ENCODE measurements around the gene JADE2. TPM values are rescaled to one million over a fixed set of nuclear protein-coding genes. Genes with fewer than 3 reads are reported as not detected.

JADE2 gene
- total and polyA plus RNA-seq, 2 of the 8 experiments (the other 6 are each of a cell fraction or from before 2014, with no cell fraction given): 19.2 to 55.8 TPM

DNA sequence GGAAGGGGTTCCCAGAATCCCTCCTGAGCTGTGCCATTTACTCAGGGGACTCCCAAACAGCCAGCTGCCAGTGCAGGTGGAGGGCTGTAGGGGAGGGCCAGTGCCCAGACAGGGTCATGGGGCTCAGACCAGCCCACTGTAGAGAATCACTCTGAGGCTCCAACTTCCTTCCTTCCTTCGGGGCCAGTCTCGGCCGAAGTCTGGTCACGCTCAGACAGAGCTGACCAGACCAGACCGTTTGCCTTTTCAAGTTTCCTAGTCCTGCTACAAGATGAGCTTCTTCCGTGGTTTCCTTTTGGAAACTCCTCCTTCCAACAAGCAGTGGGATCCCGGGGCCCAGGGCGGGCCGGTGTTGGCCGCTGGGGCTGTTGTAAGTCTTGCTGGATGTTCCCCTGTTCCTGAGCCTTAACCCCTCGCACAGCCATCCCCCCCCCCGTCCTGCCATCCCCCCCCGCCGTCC lies 54.6 kb downstream of the JADE2 start:
- no peak overlapping the region for H2BK12ac ChIP-seq (ENCODE audit: low read depth, low read length)
- no peak for FAIRE-seq
- no peaks in the 10 kb centered on the region; the same call in 1 of the 2 replicates for H3K79me1 ChIP-seq (ENCODE audit: low read depth, low read length)
- H2BK15ac ChIP-seq (ENCODE audit: low read length): no peak overlapping the region
- H2BK5ac ChIP-seq (ENCODE audit: low read depth, low read length): no peak overlapping the region
- no peaks in the 10 kb centered on the region for H3K23me2 ChIP-seq (ENCODE audit: low read depth, low read length)
- H3K4ac ChIP-seq (replicated peaks; ENCODE audit: insufficient read length, low read depth, low read length): no peak overlapping the region
- no peak overlapping the region for H3K56ac ChIP-seq (replicated peaks; ENCODE audit: insufficient read length, low read depth, low read length)
- POLR2A ChIA-PET (ENCODE audit: partially characterized antibody): no interaction called here
- no peak overlapping the region for H2BK20ac ChIP-seq (ENCODE audit: low read length)
- no peak overlapping the region for H4K8ac ChIP-seq (ENCODE audit: extremely low read depth, insufficient read depth, low read length)
- no peaks in the 10 kb centered on the region for H3K27me3 ChIP-seq (replicated peaks in 1 of 4; ENCODE audit: control insufficient read depth in 3 of 4, extremely low read depth in 1 of 4, insufficient read depth in 3 of 4, low read length in 3 of 4)
- no peak overlapping the region for H4K5ac ChIP-seq (ENCODE audit: insufficient read length, low read depth, low read length)
- no peak overlapping the region for H3K4me2 ChIP-seq (ENCODE audit: insufficient read depth in 1 of 2, low read depth in 2 of 2, low read length in 2 of 2)
- H3K4me3 ChIP-seq (ENCODE audit: extremely low read depth in 1 of 4, insufficient read depth in 2 of 4, low read depth in 3 of 4, low read length in 4 of 4): no peak overlapping the region
- no peak overlapping the region for H2BK120ac ChIP-seq (replicated peaks; ENCODE audit: low read depth, low read length)
- H3K14ac ChIP-seq (ENCODE audit: insufficient read length): no peak overlapping the region
- no peak overlapping the region for H3K27ac ChIP-seq (ENCODE audit: low read depth, low read length)
- H3K4me1 ChIP-seq (replicated peaks in 1 of 4; ENCODE audit: control insufficient read depth in 3 of 4, insufficient read depth in 4 of 4, low read length in 3 of 4): no peaks in the 10 kb centered on the region; a peak in 1 of 7 replicates
- WGBS, 2 experiments (ENCODE audit: extremely low coverage in 1 of 2, insufficient coverage in 1 of 2, insufficient read length in 1 of 2, insufficient replicate concordance in 2 of 2, low coverage in 1 of 2, low lambda C conversion rate in 2 of 2, missing lambda C conversion rate in 1 of 2): 89% methylated on average over 7 of the region's 14 CpGs; no CpG with 5 or more reads in 1 of the 2 experiments
- H4K91ac ChIP-seq (replicated peaks; ENCODE audit: insufficient read length, low read length): no peak overlapping the region
- no peaks in the 10 kb centered on the region for H3K9me3 ChIP-seq (ENCODE audit: insufficient read depth in 2 of 2, low read depth in 1 of 2, low read length in 1 of 2)
- no peak overlapping the region for H2AFZ ChIP-seq (ENCODE audit: low read length)
- H3K79me2 ChIP-seq (ENCODE audit: control insufficient read depth in 1 of 2, insufficient read depth in 2 of 2, low read length in 2 of 2): no peaks in the 10 kb centered on the region
- H3K23ac ChIP-seq (ENCODE audit: insufficient read length): no peak overlapping the region
- H3K9ac ChIP-seq (replicated peaks in 1 of 4; ENCODE audit: extremely low read depth in 1 of 4, low read depth in 3 of 4, low read length in 3 of 4): no peak overlapping the region
- peaks cover 2 to 8% of the 10 kb centered on the region in 2 experiments for H4K20me1 ChIP-seq (replicated peaks in 1 of 2; ENCODE audit: control insufficient read depth in 1 of 2, insufficient read depth in 2 of 2, low read length in 2 of 2)
- H3K36me3 ChIP-seq (ENCODE audit: control insufficient read depth in 2 of 4, insufficient read depth in 4 of 4, low read length in 3 of 4): peaks cover 5 to 44% (median 19%) of the 10 kb centered on the region in 4 experiments; a peak in 6 of 8 replicates
- DNase-seq (ENCODE audit: low read depth in 1 of 2, low spot score in 2 of 2): no peak
- CTCF ChIA-PET (ENCODE audit: partially characterized antibody): interaction anchor here (0.8 to 11.6 kb wide), 16 partner anchors 10 to 276 kb away, joined by 3 to 97 read pairs (median 4); partner anchors contain the start of genes CDKN2AIPNL and JADE2
- no peak overlapping the region for H3K18ac ChIP-seq (ENCODE audit: extremely low read depth, low read length)
- no peak overlapping the region for H2AK5ac ChIP-seq (ENCODE audit: low read depth, low read length)
- no peak for TF ChIP-seq ZNF274 (IDR thresholded peaks at IDR 0.05; ENCODE audit: borderline replicate concordance, extremely low read depth, low read length)
- no peak for TF ChIP-seq NRF1 (IDR thresholded peaks at IDR 0.05; ENCODE audit: low read depth, low read length)
- TF ChIP-seq ASH2L (IDR thresholded peaks at IDR 0.05; ENCODE audit: low read length): no peak

Measured in H1 (cell line).